Smooth muscle cell (in vitro differentiated cells): ENCODE data around the gene STAT1. TPM values are rescaled to one million over a fixed set of nuclear protein-coding genes. Genes with fewer than 3 reads are reported as not detected.

ENCODE experiments used
- DNase-seq: peaks from one replicate; lab custom pipeline; 2025; ENCODE audit not compliant: unreplicated experiment; lab: John Stamatoyannopoulos, UW
- H2AFZ ChIP-seq: fragments of 200-600 bp; sonication (generic); 2 replicates; pipeline ENCODE4 v1.6.0; 2016; ENCODE audit warnings: antibody characterized with exemption, low read depth, mild to moderate bottlenecking
- H3F3A ChIP-seq: fragments of 200-600 bp; sonication (generic); 2 replicates; pipeline ENCODE4 v1.6.0; 2017; ENCODE audit warnings: antibody characterized with exemption, low read depth
- H3K27ac ChIP-seq: fragments of 200-600 bp; sonication (generic); 2 replicates; pipeline ENCODE4 v1.5.1; 2016; ENCODE audit warnings: low read depth, mild to moderate bottlenecking
- H3K27me3 ChIP-seq: fragments of 200-600 bp; sonication (generic); 2 replicates; pipeline ENCODE4 v1.6.1; 2016; ENCODE audit warnings: low read depth, mild to moderate bottlenecking
- H3K36me3 ChIP-seq: fragments of 200-600 bp; sonication (generic); 2 replicates; pipeline ENCODE4 v1.5.1; 2016; ENCODE audit warnings: low read depth
- H3K4me1 ChIP-seq: fragments of 200-600 bp; sonication (generic); 2 replicates; pipeline ENCODE4 v1.5.1; 2016; ENCODE audit warnings: low read depth
- H3K4me2 ChIP-seq: fragments of 200-600 bp; sonication (generic); 2 replicates; pipeline ENCODE4 v1.6.0; 2016; ENCODE audit warnings: mild to moderate bottlenecking
- H3K4me3 ChIP-seq: fragments of 200-600 bp; sonication (generic); 2 replicates; pipeline ENCODE4 v1.5.1; 2016; ENCODE audit warnings: mild to moderate bottlenecking
- H3K79me2 ChIP-seq: fragments of 200-600 bp; sonication (generic); 2 replicates; pipeline ENCODE4 v1.6.0; 2016; ENCODE audit warnings: low read depth, mild to moderate bottlenecking
- H3K9ac ChIP-seq: fragments of 200-600 bp; sonication (generic); 2 replicates; pipeline ENCODE4 v1.6.0; 2016; ENCODE audit warnings: low read depth
- H3K9me3 ChIP-seq: fragments of 200-600 bp; sonication (generic); replicated peaks from 2 replicates; pipeline ENCODE4 v1.5.1; 2016; ENCODE audit warnings: low read depth
- H4K20me1 ChIP-seq: fragments of 200-600 bp; sonication (generic); 2 replicates; pipeline ENCODE4 v1.6.0; 2016; ENCODE audit warnings: low read depth
- CTCF ChIP-seq: fragments of 200-600 bp; sonication (generic); IDR thresholded peaks from 2 replicates; pipeline ENCODE4 v1.5.1; 2017; ENCODE audit warnings: borderline replicate concordance, mild to moderate bottlenecking, antibody characterized with exemption; ENCODE audit not compliant: insufficient read depth, poor library complexity, severe bottlenecking
- WGBS: methylation state at CpG from one replicate; pipeline ENCODE4 v1.1.7; 2016; ENCODE audit warnings: low lambda C conversion rate; 5-methylcytosine and 5-hydroxymethylcytosine counted together
- polyA plus RNA-seq: library from polyadenylated mRNA; unstranded; fragments of >200 nt; fragmentation: Nextera tagmentation; extraction: Ambion mirVana; gene quantifications from 2 replicates; pipeline ENCODE4 v1.2.1, GENCODE V29; 2016
- total RNA-seq: library from RNA; depleted of rRNA; stranded (reverse); fragments of >200 nt; gene quantifications from 2 replicates; pipeline ENCODE4 v1.2.3, GENCODE V29; 2014

STAT1 gene
- total and polyA plus RNA-seq, 2 experiments from 2014 or later, result 30.5 to 66.5 TPM

GRCh38 chr2:190982262-190983034, 31.5 kb downstream of the STAT1 start:
- TF ChIP-seq CTCF, result no peak
- Histone ChIP-seq H3F3A (peaks cover 6% of the 10 kb centered on the region), H3K9ac (no peak overlapping the region), H2AFZ (no peak overlapping the region), H3K9me3 (no peaks in the 10 kb centered on the region), H3K27ac (no peak overlapping the region), H3K4me2 (no peak overlapping the region), H3K4me1 (no peaks in the 10 kb centered on the region), H3K27me3 (no peaks in the 10 kb centered on the region), H4K20me1 (no peaks in the 10 kb centered on the region), H3K36me3 (peaks cover 33% of the 10 kb centered on the region), H3K79me2 (no peaks in the 10 kb centered on the region), H3K4me3 (no peak overlapping the region)
- 97% methylated on average over 8 of the region's 8 CpGs for WGBS
- no peak for DNase-seq

- Histone ChIP-seq H4K20me1 (no peaks in the 10 kb centered on the region), H3K27me3 (no peaks in the 10 kb centered on the region), H2AFZ (no peak overlapping the region), H3K4me1 (no peaks in the 10 kb centered on the region), H3K4me3 (no peak overlapping the region), H3K4me2 (no peak overlapping the region), H3K9me3 (no peaks in the 10 kb centered on the region), H3K79me2 (no peaks in the 10 kb centered on the region), H3F3A (peaks cover 6% of the 10 kb centered on the region), H3K27ac (no peak overlapping the region), H3K36me3 (peaks cover 33% of the 10 kb centered on the region), H3K9ac (no peak overlapping the region)
- DNase-seq, result no peak
- no peak for TF ChIP-seq CTCF
- 100% methylated on average over 1 of the region's 1 CpG for WGBS
Observed at GRCh38 chr2:190981733-190982132, 32.2 kb downstream of the STAT1 start.

GRCh38 chr2:190981333-190981732, 32.6 kb downstream of the STAT1 start:
- peaks cover 6% of the 10 kb centered on the region for H3F3A ChIP-seq
- no peak overlapping the region for H3K4me3 ChIP-seq
- no peak overlapping the region for H3K9ac ChIP-seq
- no peak for TF ChIP-seq CTCF
- peaks cover 34% of the 10 kb centered on the region for H3K36me3 ChIP-seq
- no peaks in the 10 kb centered on the region for H3K4me1 ChIP-seq
- no peaks in the 10 kb centered on the region for H3K9me3 ChIP-seq
- no peak for DNase-seq
- H3K27me3 ChIP-seq, result no peaks in the 10 kb centered on the region
- H3K79me2 ChIP-seq, result no peaks in the 10 kb centered on the region
- H2AFZ ChIP-seq, result no peak overlapping the region
- H3K27ac ChIP-seq, result peak overlapping the region; percentile 67
- no peak overlapping the region for H3K4me2 ChIP-seq
- no peaks in the 10 kb centered on the region for H4K20me1 ChIP-seq
- WGBS, result 80% methylated on average over 6 of the region's 6 CpGs
